GM10266 (cell line): ENCODE results near the gene OR7G1.

Source experiments
- DNase-seq: peaks from one replicate; pipeline ENCODE4 v3.0.0; 2012; ENCODE audit errors: extremely low spot score
- CTCF ChIP-seq: IDR thresholded peaks from 2 replicates; pipeline ENCODE4 v1.5.1; 2012; ENCODE audit warnings: mild to moderate bottlenecking, low read depth; ENCODE audit not compliant: control insufficient read depth, insufficient read depth; ENCODE audit errors: missing control alignments

Gene OR7G1

GRCh38 chr19:9115307-9115813 is at the start of gene OR7G1:
OR7G1 (minus strand) TSS chr19:9115763; CDS start chr19:9115763, 0 bp downstream.
- no peak for TF ChIP-seq CTCF
- no peak for DNase-seq

GRCh38 chr19:9165261-9165660 is 49.7 kb upstream of the OR7G1 start:
- DNase-seq: no peak
- TF ChIP-seq CTCF: no peak

GRCh38 chr19:9161427-9161826 is 45.9 kb upstream of the OR7G1 start:
- no peak for TF ChIP-seq CTCF
- no peak for DNase-seq

- no peak for TF ChIP-seq CTCF
- DNase-seq: no peak
These were observed 44.3 kb upstream of the OR7G1 start for GRCh38 chr19:9159891-9160290.

GRCh38 chr19:9156304-9156703 is 40.7 kb upstream of the OR7G1 start:
- no peak for DNase-seq
- no peak for TF ChIP-seq CTCF

- no peak for TF ChIP-seq CTCF
- DNase-seq: no peak
These were observed 40.0 kb upstream of the OR7G1 start for GRCh38 chr19:9155591-9155990.

GRCh38 chr19:9151367-9151766 is 35.8 kb upstream of the OR7G1 start:
- TF ChIP-seq CTCF: no peak
- no peak for DNase-seq
